ENCODE data around the gene TOM1L2.

- no peak for TF ChIP-seq CTCF (IDR thresholded peaks at IDR 0.05; ENCODE audit: poor library complexity, severe bottlenecking)
- TF ChIP-seq TAF1 (IDR thresholded peaks at IDR 0.05; ENCODE audit: low read depth): no peak
- no peak for TF ChIP-seq EZH2 (IDR thresholded peaks at IDR 0.05; ENCODE audit: borderline replicate concordance, insufficient read depth, low read length, poor library complexity, severe bottlenecking)
- no peak for TF ChIP-seq MXI1 (conservative IDR thresholded peaks at IDR 0.05; ENCODE audit: poor library complexity, severe bottlenecking)
- TF ChIP-seq SMC3 (conservative IDR thresholded peaks at IDR 0.05; ENCODE audit: poor library complexity): no peak
- no peak for TF ChIP-seq POLR2AphosphoS5 (IDR thresholded peaks at IDR 0.05)
These were observed 84.4 kb downstream of the TOM1L2 start for GRCh38 chr17:17887752-17888304.

Data from neural cell (in vitro differentiated cells).